Effector memory CD8-positive, alpha-beta T cell (primary cell): ENCODE results near the gene BSN.

Source experiments
- ATAC-seq: fragments of 150-1000 bp; cut with Tn5 transposase; replicated peaks from 2 replicates; pipeline ENCODE4 v1.10.0; 2021; ENCODE audit warnings: mild to moderate bottlenecking, moderate library complexity
- DNase-seq, 3 experiments: peaks; one replicate each; pipeline ENCODE4 v3.0.0; 2021
- H3K27ac Mint-ChIP-seq, 2 donors: one replicate each; pipeline ENCODE4 v1.8.0; 2022; ENCODE audit warnings: mild to moderate bottlenecking in 2 of 2, mixed read lengths in 2 of 2, moderate library complexity in 2 of 2
- H3K27me3 Mint-ChIP-seq, 2 donors: one replicate each; pipeline ENCODE4 v1.8.0; 2022; ENCODE audit warnings: mixed read lengths in 2 of 2
- H3K36me3 Mint-ChIP-seq: one replicate; pipeline ENCODE4 v1.8.0; 2022; ENCODE audit warnings: mild to moderate bottlenecking, moderate library complexity, mixed read lengths; ENCODE audit not compliant: insufficient read depth
- H3K4me1 Mint-ChIP-seq, 2 donors: one replicate each; pipeline ENCODE4 v1.8.0; 2022; ENCODE audit warnings: low read depth in 2 of 2, mixed read lengths in 2 of 2
- H3K4me3 Mint-ChIP-seq, 2 donors: one replicate each; pipeline ENCODE4 v1.8.0; 2022; ENCODE audit warnings: mild to moderate bottlenecking in 2 of 2, mixed read lengths in 2 of 2, moderate library complexity in 2 of 2
- H3K9me3 Mint-ChIP-seq, 2 donors: one replicate each; pipeline ENCODE4 v1.8.0; 2022; ENCODE audit warnings: mixed read lengths in 2 of 2

Gene BSN

DNA sequence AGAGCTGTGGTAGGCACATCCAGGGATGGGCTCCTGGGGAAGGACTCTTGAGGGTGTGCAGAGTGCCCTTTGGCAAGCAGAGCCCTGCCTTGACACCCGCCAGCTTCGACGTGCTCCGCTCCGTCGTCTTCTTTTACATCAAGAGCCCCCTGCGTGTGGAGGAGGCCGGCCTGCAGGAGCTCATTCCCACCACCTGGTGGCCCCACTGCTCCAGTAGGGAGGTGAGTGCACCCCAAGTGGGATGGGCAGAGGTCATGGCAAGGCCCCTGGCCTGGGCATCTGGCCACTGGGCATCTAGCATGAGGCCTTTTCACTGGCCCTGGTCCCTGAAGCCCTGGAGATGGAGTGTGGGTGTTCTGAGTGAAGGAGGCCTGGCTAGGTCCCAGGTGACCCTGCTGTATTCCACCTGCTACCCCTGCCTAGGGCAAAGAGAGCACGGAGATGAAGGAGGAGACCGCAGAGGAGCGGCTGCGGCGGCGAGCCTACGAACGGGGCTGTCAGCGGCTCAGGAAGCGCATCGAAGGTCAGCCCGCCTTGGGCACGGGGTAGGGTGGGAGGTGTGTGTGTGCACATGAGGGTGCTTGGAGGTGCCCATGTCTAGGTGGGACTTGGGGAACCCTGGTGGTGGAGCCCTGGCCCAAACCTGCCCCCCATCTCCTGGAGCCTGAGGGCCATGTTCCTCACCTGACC, 147.3 kb downstream of the BSN start:
- Mint-ChIP-seq H3K27ac (no peak overlapping the region), H3K4me3 (no peak overlapping the region), H3K36me3 (peaks cover 10% of the 10 kb centered on the region), H3K4me1 (peaks cover 5 to 6% of the 10 kb centered on the region in 2 donors), H3K9me3 (no peaks in the 10 kb centered on the region), H3K27me3 (no peaks in the 10 kb centered on the region)
- ATAC-seq (no peak), DNase-seq (no peak)

DNA sequence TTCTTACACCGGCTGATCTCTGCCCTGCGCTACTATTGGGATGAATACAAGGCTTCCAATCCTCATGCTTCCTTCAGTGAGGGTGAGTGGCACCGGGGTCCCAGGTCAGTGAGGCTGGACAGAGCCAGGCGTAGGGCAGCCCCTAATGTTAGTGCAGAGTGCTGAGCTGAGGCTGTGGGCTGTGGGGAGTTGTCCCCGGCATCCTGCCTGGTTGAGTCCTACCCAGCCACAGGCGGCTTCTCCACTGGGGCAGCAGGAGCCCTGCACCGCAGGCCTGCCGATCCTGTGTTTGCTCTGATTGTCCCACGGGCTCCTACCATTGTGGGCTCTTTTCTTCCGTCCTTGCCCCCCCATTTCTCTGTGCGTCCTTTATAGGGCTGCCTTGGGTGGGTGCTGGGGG, 148.4 kb downstream of the BSN start:
- Mint-ChIP-seq H3K4me3 (no peak overlapping the region), H3K4me1 (peaks cover 6 to 7% of the 10 kb centered on the region in 2 donors), H3K36me3 (peaks cover 10% of the 10 kb centered on the region), H3K27ac (peak overlapping the region in 1 of 2 donors; percentile 60), H3K9me3 (no peaks in the 10 kb centered on the region), H3K27me3 (no peaks in the 10 kb centered on the region)
- ATAC-seq = no peak
- DNase-seq = no peak

DNA sequence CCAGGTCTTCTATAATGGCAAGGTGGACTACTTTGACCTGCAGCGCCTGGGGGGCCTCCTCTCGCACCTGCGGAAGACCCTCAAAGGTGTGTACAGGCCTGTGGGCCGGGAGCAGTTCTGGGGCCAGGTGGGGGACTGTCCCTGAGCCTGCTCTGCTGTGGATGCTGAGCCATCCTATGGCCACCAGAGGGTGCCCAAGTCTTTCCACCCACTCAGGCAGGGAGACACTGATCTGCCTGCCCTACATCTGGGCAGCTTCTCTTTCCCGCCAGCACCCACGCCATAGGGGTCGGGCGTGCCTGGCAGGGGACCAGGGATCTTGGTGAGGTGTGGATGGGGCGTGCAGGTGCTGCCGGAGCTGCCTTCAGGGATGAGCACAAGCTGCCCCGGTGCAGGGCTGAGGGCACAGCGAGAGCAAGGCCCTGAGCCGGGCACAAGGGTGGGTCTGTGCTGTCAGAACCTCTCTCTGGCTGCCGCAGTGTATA, 149.2 kb downstream of the BSN start:
- Mint-ChIP-seq H3K27ac (peak overlapping the region; percentile 60 to 81), H3K27me3 (no peaks in the 10 kb centered on the region), H3K9me3 (no peaks in the 10 kb centered on the region), H3K4me1 (peaks cover 6 to 9% of the 10 kb centered on the region in 2 donors), H3K4me3 (no peak overlapping the region), H3K36me3 (peaks cover 10% of the 10 kb centered on the region)
- peak; percentile 50 to 66 (median 58) for DNase-seq
- ATAC-seq = peak; percentile 100

DNA sequence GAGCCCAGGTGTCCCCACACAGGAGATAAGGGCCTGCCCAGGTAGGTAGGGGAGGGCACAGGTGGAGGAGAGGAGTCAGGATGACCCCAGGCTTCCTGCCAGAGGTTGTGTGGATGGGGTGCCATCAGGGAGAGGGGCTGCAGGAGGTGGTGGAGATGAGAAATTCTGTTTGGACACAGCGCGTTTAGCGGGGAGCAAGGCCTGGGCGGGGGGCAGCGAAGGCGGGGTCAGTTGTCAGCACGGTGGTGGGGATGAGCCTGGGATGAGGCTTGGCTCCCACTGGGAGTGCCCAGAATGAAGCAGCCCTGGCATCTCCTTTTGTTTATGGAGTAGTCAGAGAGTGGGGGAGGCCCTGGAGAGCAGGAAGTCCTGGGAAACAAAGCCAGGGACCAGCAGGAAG, 149.7 kb downstream of the BSN start:
- Mint-ChIP-seq H3K36me3 (peaks cover 10% of the 10 kb centered on the region), H3K27ac (peak overlapping the region; percentile 60 to 81), H3K27me3 (no peaks in the 10 kb centered on the region), H3K9me3 (no peaks in the 10 kb centered on the region), H3K4me1 (peaks cover 6 to 9% of the 10 kb centered on the region in 2 donors), H3K4me3 (no peak overlapping the region)
- no peak for ATAC-seq
- no peak for DNase-seq

DNA sequence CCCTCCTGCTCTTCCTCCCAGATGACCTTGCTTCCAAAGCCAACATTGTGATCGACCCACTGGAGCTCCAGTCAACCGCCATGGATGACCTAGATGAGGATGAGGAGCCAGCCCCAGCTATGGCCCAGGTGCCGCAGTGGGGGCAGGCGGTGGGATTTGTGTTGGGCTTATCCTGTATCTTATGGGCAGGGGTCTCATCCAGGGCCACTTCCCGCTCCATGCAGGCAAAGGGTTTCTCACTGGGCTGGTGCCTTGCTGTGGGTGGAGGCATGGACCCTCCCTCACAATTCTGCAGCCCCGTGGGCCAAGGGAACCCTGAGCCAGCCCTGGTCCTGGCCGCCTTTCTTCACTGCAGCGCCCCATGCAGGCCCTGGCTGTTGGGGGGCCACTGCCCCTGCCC, 150.4 kb downstream of the BSN start:
- no peaks in the 10 kb centered on the region for H3K9me3 Mint-ChIP-seq
- peaks cover 6 to 9% of the 10 kb centered on the region in 2 donors for H3K4me1 Mint-ChIP-seq
- no peaks in the 10 kb centered on the region for H3K27me3 Mint-ChIP-seq
- no peak overlapping the region for H3K4me3 Mint-ChIP-seq
- DNase-seq (no peak), ATAC-seq (no peak)
- no peak overlapping the region for H3K27ac Mint-ChIP-seq
- peaks cover 12% of the 10 kb centered on the region for H3K36me3 Mint-ChIP-seq

DNA sequence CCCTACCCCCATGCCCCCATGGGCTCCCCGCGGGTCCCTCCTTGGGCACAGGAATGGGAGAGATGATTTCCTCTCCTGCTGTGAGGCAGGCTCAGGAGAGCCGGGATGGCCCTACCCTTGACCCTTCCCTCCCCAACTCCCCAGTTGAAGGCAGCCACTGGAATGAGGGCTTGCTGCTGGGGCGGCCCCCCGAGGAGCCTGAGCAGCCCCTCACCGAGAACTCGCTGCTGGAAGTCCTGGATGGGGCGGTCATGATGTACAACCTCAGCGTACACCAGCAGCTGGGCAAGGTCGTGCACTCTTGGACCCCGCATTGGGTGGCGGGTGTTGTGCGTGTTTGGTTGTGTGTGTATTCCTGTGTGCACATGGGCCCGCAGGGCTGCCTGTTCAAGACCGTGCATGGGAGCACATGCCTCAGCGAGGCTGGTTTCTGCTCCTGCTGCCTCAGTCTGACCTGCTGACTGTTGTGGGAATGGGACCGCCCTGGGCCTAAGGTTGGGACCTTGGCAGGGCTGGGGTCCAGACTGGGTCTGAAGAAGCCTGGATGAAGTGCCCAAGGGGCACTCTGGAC, 151.2 kb downstream of the BSN start:
- H3K36me3 Mint-ChIP-seq = peaks cover 13% of the 10 kb centered on the region
- no peaks in the 10 kb centered on the region for H3K27me3 Mint-ChIP-seq
- ATAC-seq (no peak), DNase-seq (no peak)
- H3K9me3 Mint-ChIP-seq = no peaks in the 10 kb centered on the region
- no peak overlapping the region for H3K27ac Mint-ChIP-seq
- H3K4me3 Mint-ChIP-seq = no peak overlapping the region
- H3K4me1 Mint-ChIP-seq = peaks cover 6 to 9% of the 10 kb centered on the region in 2 donors

DNA sequence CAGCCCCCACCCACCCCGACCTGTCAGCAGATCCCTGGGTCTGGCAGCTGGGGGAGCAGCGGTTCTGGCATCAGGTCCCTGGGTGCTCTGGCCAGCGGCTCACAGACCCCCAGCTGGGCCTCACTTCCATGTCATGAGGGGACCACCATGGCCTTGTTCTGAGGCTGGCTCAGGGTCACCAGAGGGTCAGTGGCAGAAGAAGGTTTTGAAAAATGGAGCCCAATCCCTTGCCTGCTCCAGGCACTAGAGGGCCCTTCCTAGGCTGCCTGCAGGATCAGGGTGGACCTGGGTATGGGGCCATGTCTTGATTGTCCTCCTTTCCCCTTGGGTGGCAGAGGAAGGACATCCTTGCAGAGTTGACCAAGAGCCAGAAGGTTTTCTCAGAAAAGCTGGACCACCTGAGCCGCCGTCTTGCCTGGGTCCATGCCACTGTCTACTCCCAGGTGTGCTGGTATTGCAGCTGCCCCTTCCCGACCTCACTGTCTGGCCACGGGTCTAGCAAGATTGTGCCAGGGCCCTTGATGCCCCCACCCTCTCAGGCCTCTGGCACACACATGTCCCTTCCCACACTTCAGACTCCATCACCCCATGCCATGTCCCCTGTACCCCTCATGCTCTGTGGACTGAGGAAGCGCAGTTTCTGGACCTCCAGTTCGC, 152.3 kb downstream of the BSN start:
- no peak overlapping the region for H3K27ac Mint-ChIP-seq
- no peaks in the 10 kb centered on the region for H3K27me3 Mint-ChIP-seq
- ATAC-seq = no peak
- no peak for DNase-seq
- H3K4me1 Mint-ChIP-seq = peaks cover 7 to 9% of the 10 kb centered on the region in 2 donors
- no peak overlapping the region for H3K4me3 Mint-ChIP-seq
- peaks cover 10% of the 10 kb centered on the region for H3K36me3 Mint-ChIP-seq
- H3K9me3 Mint-ChIP-seq = no peaks in the 10 kb centered on the region

DNA sequence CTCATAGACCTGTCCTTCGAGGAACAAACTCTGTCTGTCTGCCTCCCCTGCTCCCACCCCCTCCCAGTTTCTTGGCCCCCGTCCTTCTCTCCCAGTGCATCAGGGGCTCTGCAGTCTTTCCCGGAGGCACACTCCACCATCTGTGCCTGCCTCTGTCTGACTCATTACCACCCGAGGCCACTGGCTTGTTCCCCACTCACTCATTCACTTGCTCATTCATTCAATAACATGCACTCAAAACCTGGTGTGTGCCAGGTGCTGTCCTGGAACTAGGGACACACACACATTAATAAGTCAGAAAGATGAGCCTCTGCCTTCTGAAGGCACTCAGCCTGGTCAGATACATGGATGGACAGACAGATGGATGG, 152.8 kb downstream of the BSN start:
- Mint-ChIP-seq H3K36me3 (peaks cover 10% of the 10 kb centered on the region), H3K27me3 (no peaks in the 10 kb centered on the region), H3K4me1 (peaks cover 7 to 9% of the 10 kb centered on the region in 2 donors), H3K27ac (no peak overlapping the region), H3K9me3 (no peaks in the 10 kb centered on the region), H3K4me3 (no peak overlapping the region)
- ATAC-seq (no peak), DNase-seq (no peak)

- no peaks in the 10 kb centered on the region for H3K9me3 Mint-ChIP-seq
- peaks cover 4 to 5% of the 10 kb centered on the region in 2 donors for H3K4me1 Mint-ChIP-seq
- H3K27me3 Mint-ChIP-seq = no peaks in the 10 kb centered on the region
- DNase-seq (no peak), ATAC-seq (no peak)
- no peak overlapping the region for H3K4me3 Mint-ChIP-seq
- H3K27ac Mint-ChIP-seq = no peak overlapping the region
- H3K36me3 Mint-ChIP-seq = peaks cover 7% of the 10 kb centered on the region
These were observed 155.6 kb downstream of the BSN start for GRCh38 chr3:49709852-49710251.

- Mint-ChIP-seq H3K36me3 (peaks cover 10% of the 10 kb centered on the region), H3K9me3 (no peaks in the 10 kb centered on the region), H3K4me3 (no peak overlapping the region), H3K4me1 (peaks cover 4 to 7% of the 10 kb centered on the region in 2 donors), H3K27ac (peak overlapping the region; percentile 2 to 47), H3K27me3 (no peaks in the 10 kb centered on the region)
- ATAC-seq = no peak
- DNase-seq = no peak
These were observed 157.2 kb downstream of the BSN start for GRCh38 chr3:49711489-49711888.

- Mint-ChIP-seq H3K9me3 (no peaks in the 10 kb centered on the region), H3K36me3 (peaks cover 10% of the 10 kb centered on the region), H3K27ac (peak overlapping the region in 1 of 2 donors; percentile 47), H3K4me3 (no peak overlapping the region), H3K27me3 (no peaks in the 10 kb centered on the region), H3K4me1 (peaks cover 4 to 7% of the 10 kb centered on the region in 2 donors)
- no peak for ATAC-seq
- no peak for DNase-seq
These were observed 157.9 kb downstream of the BSN start for GRCh38 chr3:49712166-49712565.

DNA sequence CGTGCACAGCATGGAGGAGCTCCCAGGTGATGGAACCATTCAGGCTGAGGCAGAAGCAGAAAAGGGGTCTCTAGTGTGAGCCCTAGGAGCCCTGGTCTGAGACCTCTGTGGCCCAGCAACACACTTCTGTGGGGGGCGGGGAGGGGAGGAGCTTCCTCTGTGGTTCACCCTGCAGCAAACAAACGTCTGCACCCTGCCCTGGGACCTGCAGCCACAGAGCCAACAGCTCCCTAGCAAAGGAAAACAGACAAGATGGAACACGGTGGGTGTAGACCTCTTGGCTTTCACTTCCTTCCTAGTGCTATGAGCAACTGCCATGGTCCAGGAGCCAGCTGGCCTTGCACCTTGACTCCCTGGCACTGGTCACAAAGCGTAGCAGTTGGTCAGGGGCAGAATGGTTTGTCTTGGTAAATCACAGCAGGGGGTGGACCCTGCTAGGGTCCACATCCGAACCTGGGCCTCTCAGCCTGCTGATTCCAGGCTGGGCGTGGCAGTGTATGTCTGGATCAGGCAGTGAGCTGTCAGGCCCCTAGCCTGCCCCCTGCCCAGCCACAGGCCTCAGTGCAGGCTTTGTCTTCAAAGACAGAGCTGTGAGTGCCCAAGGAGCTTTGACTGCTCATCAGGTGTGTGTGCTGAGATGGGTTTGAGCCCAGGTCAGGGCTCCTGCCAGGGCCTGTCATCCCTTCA, 158.5 kb downstream of the BSN start:
- H3K36me3 Mint-ChIP-seq = peaks cover 10% of the 10 kb centered on the region
- no peak overlapping the region for H3K27ac Mint-ChIP-seq
- no peaks in the 10 kb centered on the region for H3K27me3 Mint-ChIP-seq
- DNase-seq = no peak
- no peaks in the 10 kb centered on the region for H3K9me3 Mint-ChIP-seq
- H3K4me3 Mint-ChIP-seq = no peak overlapping the region
- no peak for ATAC-seq
- peaks cover under 1 to 7% of the 10 kb centered on the region in 2 donors for H3K4me1 Mint-ChIP-seq

GRCh38 chr3:49713336-49714105, 159.2 kb downstream of the BSN start:
- DNase-seq = no peak
- H3K4me1 Mint-ChIP-seq = peaks cover 1 to 9% of the 10 kb centered on the region in 2 donors
- H3K27ac Mint-ChIP-seq = no peak overlapping the region
- H3K9me3 Mint-ChIP-seq = no peaks in the 10 kb centered on the region
- no peaks in the 10 kb centered on the region for H3K27me3 Mint-ChIP-seq
- ATAC-seq = no peak
- H3K4me3 Mint-ChIP-seq = no peak overlapping the region
- peaks cover 12% of the 10 kb centered on the region for H3K36me3 Mint-ChIP-seq
